Panc1 (cell line): ENCODE measurements around the gene DDX11. TPM values are rescaled to one million over a fixed set of nuclear protein-coding genes. Genes with fewer than 3 reads are reported as not detected.
"Not testable (repeated sequence)": the region's sequence is repeated elsewhere in the genome, so short reads cannot be mapped to it uniquely, and the experiment has no call there.

ENCODE experiments used
- ATAC-seq: fragments of 200-7000 bp; cut with Tn5 transposase; 2 replicates; pipeline ENCODE4 v1.9.1; 2020; ENCODE audit warnings: mild to moderate bottlenecking, moderate library complexity
- BruUV-seq: library from RNA; stranded (reverse); fragments of 400-500 nt; replicated peaks from 2 replicates; lab custom pipeline; 2021; lab: Mats Ljungman, UMichigan
- CTCF ChIA-PET: fragments of 300-600 bp; sonication (Branson Sonifier 250); formaldehyde crosslinking; loops from one replicate; lab custom pipeline; 2022; ENCODE audit warnings: antibody characterized with exemption; lab: Charles Lee
- POLR2A ChIA-PET: fragments of 300-600 bp; sonication (Branson Sonifier 250); formaldehyde crosslinking; loops from one replicate; lab custom pipeline; 2022; ENCODE audit warnings: antibody characterized with exemption; lab: Charles Lee
- DNase-seq: peaks from one replicate; pipeline ENCODE4 v3.0.0-alpha.2; 2010; ENCODE audit warnings: low read depth, low spot score
- H3K27ac ChIP-seq: 2 replicates; pipeline ENCODE4 v1.5.1; 2011; ENCODE audit warnings: mild to moderate bottlenecking, low read length, inconsistent platforms
- H3K27me3 ChIP-seq: fragments of 200-500 bp; sonication (Bioruptor generic); 2 replicates; pipeline ENCODE4 v1.6.0; 2014; ENCODE audit warnings: low read length, inconsistent platforms; ENCODE audit not compliant: control insufficient read depth, insufficient read depth
- H3K36me3 ChIP-seq: fragments of 200-500 bp; sonication (Bioruptor generic); 2 replicates; pipeline ENCODE4 v1.5.1; 2014; ENCODE audit warnings: inconsistent platforms, mild to moderate bottlenecking, low read length, moderate library complexity; ENCODE audit not compliant: control insufficient read depth, insufficient read depth
- H3K4me1 ChIP-seq: 2 replicates; pipeline ENCODE4 v1.5.1; 2011; ENCODE audit warnings: inconsistent platforms, mild to moderate bottlenecking, low read length, moderate library complexity; ENCODE audit not compliant: control insufficient read depth, insufficient read depth
- H3K4me3 ChIP-seq, 2 experiments: 2 replicates each; pipeline ENCODE4 v1.5.1; 2011 to 2012; ENCODE audit warnings: low read depth in 2 of 2, low read length in 2 of 2, mild to moderate bottlenecking in 2 of 2, inconsistent platforms in 1 of 2, moderate library complexity in 1 of 2
- H3K9me3 ChIP-seq: fragments of 200-500 bp; sonication (Bioruptor generic); 2 replicates; pipeline ENCODE4 v1.5.1; 2014; ENCODE audit warnings: low read depth, mild to moderate bottlenecking, inconsistent platforms, low read length, moderate library complexity; ENCODE audit not compliant: control insufficient read depth, insufficient read depth
- CTCF ChIP-seq: fragments of 450-650 bp; IDR thresholded peaks from 2 replicates; pipeline ENCODE4 v1.5.1; 2017; ENCODE audit warnings: mild to moderate bottlenecking
- POLR2AphosphoS5 ChIP-seq: IDR thresholded peaks from 2 replicates; pipeline ENCODE4 v1.6.1; 2012; ENCODE audit warnings: mild to moderate bottlenecking, low read depth, low read length, moderate library complexity
- REST ChIP-seq, 2 experiments: IDR thresholded peaks; 2 replicates each; pipeline ENCODE4 v1.6.1; 2011 to 2012; ENCODE audit warnings: low read depth in 2 of 2, control low read depth in 1 of 2, low read length in 1 of 2, mild to moderate bottlenecking in 1 of 2, moderate library complexity in 1 of 2; ENCODE audit not compliant: insufficient read depth in 1 of 2
- SIN3A ChIP-seq: IDR thresholded peaks from 2 replicates; pipeline ENCODE4 v1.6.1; 2012; ENCODE audit warnings: low read depth, mild to moderate bottlenecking, low read length, moderate library complexity, borderline replicate concordance; ENCODE audit not compliant: insufficient read depth
- TCF7L2 ChIP-seq: IDR thresholded peaks from 2 replicates; pipeline ENCODE4 v1.6.1; 2011; ENCODE audit warnings: mild to moderate bottlenecking, low read depth, low read length, inconsistent platforms
- in situ Hi-C: cut with HindIII; loops from 2 replicates; pipeline ENCODE4 v1.10.0; 2016; ENCODE audit warnings: low sequenced_read_pairs, low pct_unique_long_range_greater_than_20kb
- intact Hi-C: fragments of 100-400 bp; cut with micrococcal nuclease; formaldehyde crosslinking; loops from one replicate; pipeline ENCODE4 v1.10.0; 2022; ENCODE audit not compliant: unreplicated experiment
- total RNA-seq: library from RNA; stranded (reverse); gene quantifications from one replicate; pipeline ENCODE4 v1.2.1, GENCODE V29; 2021; ENCODE audit not compliant: unreplicated experiment

The DDX11 gene
- total RNA-seq, 1 experiment from 2014 or later, result 96.2 TPM

GRCh38 chr12:31087956-31088355 lies 14.3 kb downstream of the DDX11 start:
- H3K36me3 ChIP-seq, H3K4me1 ChIP-seq, H3K27me3 ChIP-seq, DNase-seq, BruUV-seq, H3K27ac ChIP-seq, CTCF ChIA-PET, intact Hi-C loops, in situ Hi-C loops, H3K9me3 ChIP-seq, H3K4me3 ChIP-seq, POLR2A ChIA-PET, ATAC-seq: not testable (repeated sequence)

GRCh38 chr12:31089072-31089471 lies 15.4 kb downstream of the DDX11 start:
- H3K9me3 ChIP-seq, result no peaks in the 10 kb centered on the region
- DNase-seq (no peak), ATAC-seq (no peak)
- TF ChIP-seq REST (IDR thresholded peaks at IDR 0.05; ENCODE audit: insufficient read depth in 1 of 2, low read depth in 2 of 2, low read length in 1 of 2) (no peak), TCF7L2 (no peak), SIN3A (no peak), CTCF (no peak), POLR2AphosphoS5 (no peak)
- ChIA-PET POLR2A (no interaction called here), CTCF (no interaction called here)
- in situ Hi-C loops (no loop called here), intact Hi-C loops (no loop called here)
- H3K27me3 ChIP-seq, result no peaks in the 10 kb centered on the region
- H3K4me1 ChIP-seq, result no peaks in the 10 kb centered on the region
- H3K4me3 ChIP-seq, result no peak overlapping the region
- 0 out of 2 replicates have a peak, but pooled peaks cover 2% of the 10 kb centered on the region for H3K36me3 ChIP-seq
- no peak overlapping the region for H3K27ac ChIP-seq
- BruUV-seq, result no TSS peak

- intact Hi-C loops, POLR2A ChIA-PET, H3K9me3 ChIP-seq, ATAC-seq, H3K27me3 ChIP-seq, CTCF ChIA-PET, H3K36me3 ChIP-seq, DNase-seq, H3K4me3 ChIP-seq, BruUV-seq, H3K27ac ChIP-seq, in situ Hi-C loops, H3K4me1 ChIP-seq: not testable (repeated sequence)
These were observed 18.0 kb downstream of the DDX11 start for GRCh38 chr12:31091629-31092028.

GRCh38 chr12:31092718-31093117 lies 19.1 kb downstream of the DDX11 start:
- H3K9me3 ChIP-seq, H3K4me3 ChIP-seq, BruUV-seq, ATAC-seq, CTCF ChIA-PET, DNase-seq, POLR2A ChIA-PET, in situ Hi-C loops, H3K4me1 ChIP-seq, intact Hi-C loops, H3K27me3 ChIP-seq, H3K27ac ChIP-seq, H3K36me3 ChIP-seq: not testable (repeated sequence)

- H3K4me3 ChIP-seq, BruUV-seq, ATAC-seq, POLR2A ChIA-PET, H3K27me3 ChIP-seq, H3K9me3 ChIP-seq, H3K4me1 ChIP-seq, in situ Hi-C loops, DNase-seq, H3K27ac ChIP-seq, H3K36me3 ChIP-seq, CTCF ChIA-PET, intact Hi-C loops: not testable (repeated sequence)
These were observed 21.6 kb downstream of the DDX11 start for GRCh38 chr12:31095080-31095860.
